Left lung (tissue), 10 donors: ENCODE measurements around the gene LHFPL2. TPM values are rescaled to one million over a fixed set of nuclear protein-coding genes. Genes with fewer than 3 reads are reported as not detected.

Experiments used
- ATAC-seq: fragments of 200-7000 bp; cut with Tn5 transposase; one replicate; pipeline ENCODE4 v1.9.1; 2020; ENCODE audit warnings: moderate library complexity
- DNase-seq, 4 donors: peaks; one replicate each; pipeline ENCODE4 v3.0.0-alpha.2; 2013 to 2020
- H3K27ac ChIP-seq, 2 donors: fragments of 200-600 bp; sonication (generic) in 1 of 2; one replicate each; pipeline versions ENCODE4 v1.5.0 to v1.8.0; 2020 to 2021
- H3K27me3 ChIP-seq, 2 donors: fragments of 200-600 bp; sonication (generic) in 1 of 2; one replicate each; pipeline versions ENCODE4 v1.5.0 to v1.8.0; 2020 to 2021
- H3K36me3 ChIP-seq, 2 donors: fragments of 200-600 bp; sonication (generic) in 1 of 2; one replicate each; pipeline versions ENCODE4 v1.5.0 to v1.8.0; 2020 to 2021
- H3K4me1 ChIP-seq, 2 donors: fragments of 200-600 bp; one replicate each; pipeline ENCODE4 v1.8.0; 2021
- H3K4me3 ChIP-seq, 2 donors: fragments of 200-600 bp; sonication (generic) in 1 of 2; one replicate each; pipeline versions ENCODE4 v1.5.0 to v1.8.0; 2020 to 2021; ENCODE audit warnings: mild to moderate bottlenecking in 1 of 2
- H3K9me3 ChIP-seq, 2 donors: fragments of 200-600 bp; sonication (generic) in 1 of 2; one replicate each; pipeline versions ENCODE4 v1.5.0 to v1.8.0; 2020 to 2021
- CTCF ChIP-seq, 2 donors: fragments of 200-600 bp; sonication (generic) in 1 of 2; IDR thresholded peaks; one replicate each; pipeline versions ENCODE4 v1.5.0 to v1.8.0; 2021; ENCODE audit warnings: antibody characterized with exemption in 2 of 2
- intact Hi-C, 2 donors: fragments of 100-400 bp; cut with DNase I; formaldehyde crosslinking; loops; one replicate each; pipeline versions ENCODE4 v1.11.2 to v1.14.2; 2022
- polyA plus RNA-seq, 6 donors: library from polyadenylated mRNA; unstranded; fragments of 120-200 nt; gene quantifications; one replicate each; pipeline ENCODE4 v1.2.1, GENCODE V29; 2013; ENCODE audit not compliant: insufficient read length in 6 of 6
- total RNA-seq, 2 donors: library from RNA; stranded (reverse); fragmentation: NEBNext Ultra II Directional; extraction: Animal tissue kit (Norgen Biotek cat#: 25700); gene quantifications; one replicate each; pipeline ENCODE4 v1.2.1, GENCODE V29; 2021
- donor health status: DM: no; HTN: yes; CAD: no.
- donor health status: DM: no; HTN: no; CAD: no.

The LHFPL2 gene
- total and polyA plus RNA-seq, 8 donors, result 39.6 to 89.9 (median 48.9) TPM

- intact Hi-C loops, result no loop called here
- no peaks in the 10 kb centered on the region for H3K9me3 ChIP-seq
- H3K4me3 ChIP-seq, result peak overlapping the region; percentile 40 to 71
- ATAC-seq (peak; percentile 94), DNase-seq (peak; percentile 36 to 98 (median 74))
- H3K27ac ChIP-seq, result peak overlapping the region; percentile 72 to 78
- peaks cover 0 to 20% of the 10 kb centered on the region in 2 donors for H3K36me3 ChIP-seq
- peaks cover 24 to 75% of the 10 kb centered on the region in 2 donors for H3K4me1 ChIP-seq
- no peaks in the 10 kb centered on the region for H3K27me3 ChIP-seq
- no peak for TF ChIP-seq CTCF (IDR thresholded peaks at IDR 0.05)
Observed at GRCh38 chr5:78509884-78510769, 138.4 kb downstream of the LHFPL2 start.

GRCh38 chr5:78509145-78509865, 139.3 kb downstream of the LHFPL2 start:
- intact Hi-C loops, result no loop called here
- ATAC-seq, result no peak
- Histone ChIP-seq H3K4me3 (peak overlapping the region; percentile 40 to 71), H3K36me3 (peaks cover 0 to 26% of the 10 kb centered on the region in 2 donors), H3K27me3 (no peaks in the 10 kb centered on the region), H3K4me1 (peaks cover 30 to 83% of the 10 kb centered on the region in 2 donors), H3K9me3 (no peaks in the 10 kb centered on the region), H3K27ac (peak overlapping the region; percentile 72 to 78)
- DNase-seq, result peak in 1 of 4 donors; percentile 17
- no peak for TF ChIP-seq CTCF (IDR thresholded peaks at IDR 0.05)

GRCh38 chr5:78508186-78508765, 140.3 kb downstream of the LHFPL2 start:
- DNase-seq (peak in 2 of 4 donors; percentile 75 to 82), ATAC-seq (no peak)
- H3K9me3 ChIP-seq, result no peaks in the 10 kb centered on the region
- intact Hi-C loops, result no loop called here
- no peak for TF ChIP-seq CTCF (IDR thresholded peaks at IDR 0.05)
- peak overlapping the region; percentile 72 to 78 for H3K27ac ChIP-seq
- peaks cover 31 to 92% of the 10 kb centered on the region in 2 donors for H3K4me1 ChIP-seq
- peak overlapping the region in 1 of 2 donors; percentile 71 for H3K4me3 ChIP-seq
- H3K27me3 ChIP-seq, result no peaks in the 10 kb centered on the region
- H3K36me3 ChIP-seq, result peaks cover 0 to 24% of the 10 kb centered on the region in 2 donors

DNA sequence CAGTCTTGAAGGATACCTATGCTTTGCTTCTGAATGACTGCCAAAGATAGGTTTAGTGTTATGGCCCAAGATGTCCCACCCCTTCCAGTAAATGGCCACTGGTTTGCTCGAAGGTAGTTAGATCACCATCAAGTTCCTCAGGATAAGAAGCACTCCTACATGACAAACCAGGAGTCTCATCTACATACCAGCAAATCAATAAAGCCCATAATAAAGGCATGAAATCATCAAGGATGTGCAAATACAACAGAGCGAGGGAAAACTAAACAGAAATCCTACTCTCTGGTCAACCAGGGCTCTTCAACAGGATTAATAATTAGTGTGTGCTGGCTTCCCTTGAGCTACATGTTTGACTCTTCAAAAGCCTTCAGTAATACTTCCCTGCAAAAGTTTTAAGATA, 141.0 kb downstream of the LHFPL2 start:
- ATAC-seq (no peak), DNase-seq (no peak)
- intact Hi-C loops, result no loop called here
- Histone ChIP-seq H3K27ac (peak overlapping the region; percentile 72 to 78), H3K4me3 (peak overlapping the region in 1 of 2 donors; percentile 71), H3K4me1 (peaks cover 31 to 96% of the 10 kb centered on the region in 2 donors), H3K27me3 (no peaks in the 10 kb centered on the region), H3K36me3 (peaks cover 0 to 24% of the 10 kb centered on the region in 2 donors), H3K9me3 (no peaks in the 10 kb centered on the region)
- TF ChIP-seq CTCF (IDR thresholded peaks at IDR 0.05), result no peak
